Measurements from ENCODE around the gene UGDH. TPM values are rescaled to one million over a fixed set of nuclear protein-coding genes. Genes with fewer than 3 reads are reported as not detected.
A peak's percentile ranks its signal among the peaks of the same experiment; 100 is the strongest.

UGDH gene
- total and polyA plus RNA-seq, 9 of the 15 experiments (the other 6 are each of a cell fraction or from before 2014, with no cell fraction given): 5.5 to 21.7 (median 16.2) TPM

DNA sequence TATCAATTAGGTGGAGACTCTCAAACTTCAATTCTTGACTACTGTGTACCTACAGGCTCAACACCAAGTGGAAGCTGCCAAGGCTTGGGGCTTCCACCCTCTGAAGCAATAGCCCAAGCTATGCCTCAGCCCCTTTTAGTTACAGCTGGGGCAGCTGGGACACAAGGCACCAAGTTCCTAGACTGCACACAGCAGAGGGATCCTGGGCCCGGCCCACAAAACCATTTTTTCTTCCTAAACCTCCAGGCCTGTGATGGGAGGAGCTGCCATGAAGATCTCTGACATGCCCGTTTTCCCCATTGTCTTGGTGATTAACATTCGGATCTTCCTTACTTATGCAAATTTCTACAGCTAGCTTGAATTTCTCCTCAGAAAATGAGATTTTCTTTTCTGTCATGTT lies 3.4 kb upstream of the UGDH start:
- Histone ChIP-seq H3K27ac (ENCODE audit: extremely low read depth, low read depth, low read length) (no peak overlapping the region), H3K4me1 (replicated peaks in 1 of 2; ENCODE audit: control insufficient read depth in 2 of 2, insufficient read depth in 2 of 2, low read length in 2 of 2) (peaks cover 5 to 20% of the 10 kb centered on the region in 2 experiments; a peak in 4 of 5 replicates), H3K9me3 (replicated peaks; ENCODE audit: control insufficient read depth, insufficient read depth, low read depth, low read length) (peaks cover 12% of the 10 kb centered on the region), H3K79me2 (ENCODE audit: control insufficient read depth, insufficient read depth, low read length) (peaks cover 24% of the 10 kb centered on the region), H3K4me3 (no peak overlapping the region), H4K20me1 (replicated peaks; ENCODE audit: control insufficient read depth, insufficient read depth, low read length) (no peaks in the 10 kb centered on the region), H3K9me1 (ENCODE audit: control insufficient read depth, insufficient read depth, low read length) (no peaks in the 10 kb centered on the region), H3K4me2 (ENCODE audit: insufficient read depth, low read length) (no peak overlapping the region), H2AFZ (ENCODE audit: low read depth, low read length) (no peak overlapping the region), H3K9ac (ENCODE audit: insufficient read depth in 1 of 2, low read depth in 2 of 2, low read length in 2 of 2) (no peak overlapping the region), H3K36me3 (ENCODE audit: control insufficient read depth, insufficient read depth, low read length) (0 out of 3 replicates have a peak, but pooled peaks cover 2% of the 10 kb centered on the region), H3K27me3 (ENCODE audit: control insufficient read depth in 2 of 2, insufficient read depth in 2 of 2, low read length in 2 of 2) (no peaks in the 10 kb centered on the region)
- 69% methylated on average over 3 of the region's 3 CpGs for WGBS (ENCODE audit: insufficient coverage, low coverage, missing lambda C conversion rate)
- FAIRE-seq: no peak
- no peak for ATAC-seq
- DNase-seq (ENCODE audit: extremely low read depth in 1 of 4, low spot score in 3 of 4): no peak
- BruUV-seq (replicated peaks): no TSS peak
- intact Hi-C loops (cut with micrococcal nuclease): no loop called here
- ChIA-PET POLR2A (interaction anchor here (0.6 to 1.0 kb wide), 2 partner anchors 14 to 773 kb away, joined by 3 read pairs; no protein-coding TSS in a partner anchor), CTCF (ENCODE audit: low intra/inter-chr PET ratio) (no interaction called here)
- TF ChIP-seq, protein P1, sequence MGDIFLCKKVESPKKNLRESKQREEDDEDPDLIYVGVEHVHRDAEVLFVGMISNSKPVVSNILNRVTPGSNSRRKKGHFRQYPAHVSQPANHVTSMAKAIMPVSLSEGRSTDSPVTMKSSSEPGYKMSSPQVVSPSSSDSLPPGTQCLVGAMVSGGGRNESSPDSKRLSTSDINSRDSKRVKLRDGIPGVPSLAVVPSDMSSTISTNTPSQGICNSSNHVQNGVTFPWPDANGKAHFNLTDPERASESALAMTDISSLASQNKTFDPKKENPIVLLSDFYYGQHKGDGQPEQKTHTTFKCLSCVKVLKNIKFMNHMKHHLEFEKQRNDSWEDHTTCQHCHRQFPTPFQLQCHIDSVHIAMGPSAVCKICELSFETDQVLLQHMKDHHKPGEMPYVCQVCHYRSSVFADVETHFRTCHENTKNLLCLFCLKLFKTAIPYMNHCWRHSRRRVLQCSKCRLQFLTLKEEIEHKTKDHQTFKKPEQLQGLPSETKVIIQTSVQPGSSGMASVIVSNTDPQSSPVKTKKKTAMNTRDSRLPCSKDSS (IDR thresholded peaks at IDR 0.05; ENCODE audit: low read depth, partially characterized antibody): peak; percentile 8
- TF ChIP-seq, protein P2, sequence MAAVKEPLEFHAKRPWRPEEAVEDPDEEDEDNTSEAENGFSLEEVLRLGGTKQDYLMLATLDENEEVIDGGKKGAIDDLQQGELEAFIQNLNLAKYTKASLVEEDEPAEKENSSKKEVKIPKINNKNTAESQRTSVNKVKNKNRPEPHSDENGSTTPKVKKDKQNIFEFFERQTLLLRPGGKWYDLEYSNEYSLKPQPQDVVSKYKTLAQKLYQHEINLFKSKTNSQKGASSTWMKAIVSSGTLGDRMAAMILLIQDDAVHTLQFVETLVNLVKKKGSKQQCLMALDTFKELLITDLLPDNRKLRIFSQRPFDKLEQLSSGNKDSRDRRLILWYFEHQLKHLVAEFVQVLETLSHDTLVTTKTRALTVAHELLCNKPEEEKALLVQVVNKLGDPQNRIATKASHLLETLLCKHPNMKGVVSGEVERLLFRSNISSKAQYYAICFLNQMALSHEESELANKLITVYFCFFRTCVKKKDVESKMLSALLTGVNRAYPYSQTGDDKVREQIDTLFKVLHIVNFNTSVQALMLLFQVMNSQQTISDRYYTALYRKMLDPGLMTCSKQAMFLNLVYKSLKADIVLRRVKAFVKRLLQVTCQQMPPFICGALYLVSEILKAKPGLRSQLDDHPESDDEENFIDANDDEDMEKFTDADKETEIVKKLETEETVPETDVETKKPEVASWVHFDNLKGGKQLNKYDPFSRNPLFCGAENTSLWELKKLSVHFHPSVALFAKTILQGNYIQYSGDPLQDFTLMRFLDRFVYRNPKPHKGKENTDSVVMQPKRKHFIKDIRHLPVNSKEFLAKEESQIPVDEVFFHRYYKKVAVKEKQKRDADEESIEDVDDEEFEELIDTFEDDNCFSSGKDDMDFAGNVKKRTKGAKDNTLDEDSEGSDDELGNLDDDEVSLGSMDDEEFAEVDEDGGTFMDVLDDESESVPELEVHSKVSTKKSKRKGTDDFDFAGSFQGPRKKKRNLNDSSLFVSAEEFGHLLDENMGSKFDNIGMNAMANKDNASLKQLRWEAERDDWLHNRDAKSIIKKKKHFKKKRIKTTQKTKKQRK (IDR thresholded peaks at IDR 0.05; ENCODE audit: borderline replicate concordance, low read depth, low read length): peak; percentile 48; the same call in 1 of the 2 replicates
- TF ChIP-seq ZNF124 (CRISPR knock-in tag; IDR thresholded peaks at IDR 0.05): no peak
- peak; percentile 76 for TF ChIP-seq ZFP36 (IDR thresholded peaks at IDR 0.05; ENCODE audit: low read depth, low read length, partially characterized antibody)
- in situ Hi-C loops (cut with MboI): no loop called here
